Activated naive CD8-positive, alpha-beta T cell treated with anti-CD3 and anti-CD28 coated beads, Interleukin-2, amount 50 U/mL, for 24 hours (primary cell): ENCODE results near the gene SLC9A8.
"Not testable (repeated sequence)": the region's sequence is repeated elsewhere in the genome, so short reads cannot be mapped to it uniquely, and the experiment has no call there.

Source experiments
- ATAC-seq: fragments of 150-1000 bp; cut with Tn5 transposase; one replicate; pipeline ENCODE4 v1.10.0; 2021
- DNase-seq: peaks from one replicate; pipeline ENCODE4 v3.0.0; 2021
- H3K27ac Mint-ChIP-seq: one replicate; pipeline ENCODE4 v1.8.0; 2021; ENCODE audit warnings: mild to moderate bottlenecking, mixed read lengths
- H3K27me3 Mint-ChIP-seq: one replicate; pipeline ENCODE4 v1.8.0; 2021; ENCODE audit warnings: mixed read lengths
- H3K36me3 Mint-ChIP-seq: one replicate; pipeline ENCODE4 v1.8.0; 2021; ENCODE audit warnings: low read depth, mixed read lengths
- H3K4me1 Mint-ChIP-seq: one replicate; pipeline ENCODE4 v1.8.0; 2021; ENCODE audit warnings: mixed read lengths
- H3K4me3 Mint-ChIP-seq: one replicate; pipeline ENCODE4 v1.8.0; 2021; ENCODE audit warnings: mild to moderate bottlenecking, moderate library complexity, mixed read lengths
- H3K9me3 Mint-ChIP-seq: one replicate; pipeline ENCODE4 v1.8.0; 2021; ENCODE audit warnings: mixed read lengths

The SLC9A8 gene

DNA sequence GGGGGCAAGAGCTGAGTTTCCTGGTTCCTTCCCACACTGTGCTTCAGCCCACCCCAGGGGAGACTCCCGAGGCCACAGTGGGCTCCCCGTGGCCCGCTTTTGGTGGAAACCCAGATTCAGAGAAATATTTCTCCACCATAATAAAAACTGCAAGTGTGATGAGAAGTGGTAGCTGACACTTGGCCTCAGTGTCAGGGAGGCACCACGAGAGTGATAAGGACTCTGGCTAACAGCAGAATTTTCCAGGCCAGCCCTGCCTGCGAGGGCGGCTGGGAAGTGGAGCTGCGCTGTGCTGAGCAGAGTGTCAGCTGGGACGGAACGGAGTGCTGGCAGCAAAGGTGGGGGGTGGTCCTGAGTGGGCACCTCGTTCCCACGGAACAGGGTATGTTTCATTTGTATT lies 80.2 kb downstream of the SLC9A8 start:
- Mint-ChIP-seq H3K4me3 (peak overlapping the region; percentile 64), H3K36me3 (peaks cover 3% of the 10 kb centered on the region), H3K27me3 (no peaks in the 10 kb centered on the region), H3K9me3 (no peaks in the 10 kb centered on the region), H3K4me1 (peaks cover 38% of the 10 kb centered on the region), H3K27ac (peak overlapping the region; percentile 87)
- DNase-seq (no peak), ATAC-seq (no peak)

DNA sequence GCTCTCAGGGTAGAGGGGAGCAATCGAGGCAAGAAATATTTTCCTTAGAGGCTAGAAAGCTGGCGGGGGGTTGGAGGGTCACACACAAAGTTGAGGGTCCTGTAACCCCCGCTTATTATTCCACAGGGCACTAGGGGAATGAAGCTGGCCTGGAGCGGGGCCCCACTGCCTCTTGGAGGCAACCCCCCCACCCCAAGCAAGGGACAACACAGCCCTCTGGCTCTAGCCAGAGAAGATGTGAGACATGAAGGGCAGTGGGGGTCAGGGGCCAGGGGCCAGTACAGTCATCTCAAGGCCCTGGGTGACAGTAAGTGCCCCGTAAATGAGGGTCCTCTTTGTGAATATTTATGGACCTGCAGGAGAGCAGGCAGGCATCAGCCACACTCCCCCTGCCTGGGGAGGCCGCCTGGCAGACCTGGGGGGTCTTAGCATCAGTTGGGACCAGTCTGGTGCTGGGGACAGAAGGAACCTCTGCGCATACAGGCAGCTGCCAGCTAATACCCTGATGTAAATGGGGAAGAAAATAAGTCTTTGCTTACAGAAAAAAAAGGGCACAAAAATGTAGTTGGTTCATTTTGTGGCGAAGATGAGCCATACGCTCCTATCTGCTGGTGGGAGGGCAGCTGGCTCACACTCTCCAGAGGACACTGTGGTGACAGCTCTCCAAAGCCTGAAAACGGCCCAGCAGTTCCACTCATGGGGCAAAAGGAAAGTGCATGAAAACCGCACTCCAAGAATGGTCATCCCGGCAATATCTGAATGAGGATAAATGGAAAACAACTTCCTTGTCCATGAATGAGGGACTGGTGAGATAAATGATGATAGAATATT lies 80.8 kb downstream of the SLC9A8 start:
- Mint-ChIP-seq H3K27ac (peak overlapping the region; percentile 87), H3K9me3 (no peaks in the 10 kb centered on the region), H3K4me1 (peaks cover 35% of the 10 kb centered on the region), H3K36me3 (peaks cover under 1% of the 10 kb centered on the region), H3K27me3 (no peaks in the 10 kb centered on the region), H3K4me3 (peak overlapping the region; percentile 64)
- peak; percentile 65 for DNase-seq
- ATAC-seq = peak; percentile 93

DNA sequence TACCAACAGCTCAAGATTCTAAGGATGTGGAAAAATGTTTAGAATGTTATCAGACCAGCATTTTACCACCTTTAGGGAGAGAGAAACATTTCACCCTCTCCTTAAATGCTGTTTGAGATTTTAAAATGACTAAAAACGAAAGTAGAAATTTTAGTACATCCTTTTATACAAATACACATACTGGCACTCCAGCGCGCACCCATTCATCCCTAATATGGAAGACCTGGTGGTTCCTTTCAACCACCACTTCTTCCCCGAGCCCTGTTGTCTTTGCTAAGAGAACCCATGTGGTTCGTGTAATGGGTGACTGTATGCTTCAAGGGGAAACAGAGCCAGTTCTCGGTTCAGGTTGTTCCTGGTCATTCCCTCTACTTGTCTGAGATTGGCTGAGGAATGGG lies 81.4 kb downstream of the SLC9A8 start:
- Mint-ChIP-seq H3K9me3 (no peaks in the 10 kb centered on the region), H3K4me3 (peak overlapping the region; percentile 32), H3K27ac (peak overlapping the region; percentile 87), H3K27me3 (no peaks in the 10 kb centered on the region), H3K36me3 (no peaks in the 10 kb centered on the region), H3K4me1 (peaks cover 35% of the 10 kb centered on the region)
- peak; percentile 32 for DNase-seq
- peak; percentile 54 for ATAC-seq

DNA sequence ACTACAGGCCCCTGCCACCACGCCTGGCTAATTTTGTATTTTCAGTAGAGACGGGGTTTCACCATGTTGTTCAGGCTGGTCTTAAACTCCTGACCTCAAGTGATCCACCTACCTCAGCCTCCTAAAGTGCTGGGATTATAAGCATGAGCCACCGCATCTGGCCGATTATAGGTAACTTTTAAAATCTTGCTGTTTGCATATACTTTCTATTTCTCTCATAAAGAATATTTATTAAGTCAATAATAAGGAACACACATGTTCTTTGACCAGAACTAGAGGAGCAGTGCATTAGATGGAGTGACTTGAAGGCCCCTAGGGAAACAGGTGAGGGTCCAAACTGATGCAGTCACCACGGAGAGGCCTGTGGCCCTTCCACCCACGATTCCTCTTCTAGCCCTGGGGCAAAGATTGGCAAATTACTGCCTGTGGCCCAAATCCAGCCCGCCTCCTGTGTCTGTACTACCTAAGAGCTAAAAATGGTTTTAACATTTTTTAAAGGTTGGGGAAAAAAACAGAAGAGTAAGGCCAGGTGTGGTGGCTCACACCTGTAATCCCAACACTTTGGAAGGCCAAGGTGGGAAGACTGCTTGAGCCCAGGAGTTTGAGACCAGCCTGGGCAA lies 83.0 kb downstream of the SLC9A8 start:
- H3K36me3 Mint-ChIP-seq, DNase-seq: not testable (repeated sequence)

DNA sequence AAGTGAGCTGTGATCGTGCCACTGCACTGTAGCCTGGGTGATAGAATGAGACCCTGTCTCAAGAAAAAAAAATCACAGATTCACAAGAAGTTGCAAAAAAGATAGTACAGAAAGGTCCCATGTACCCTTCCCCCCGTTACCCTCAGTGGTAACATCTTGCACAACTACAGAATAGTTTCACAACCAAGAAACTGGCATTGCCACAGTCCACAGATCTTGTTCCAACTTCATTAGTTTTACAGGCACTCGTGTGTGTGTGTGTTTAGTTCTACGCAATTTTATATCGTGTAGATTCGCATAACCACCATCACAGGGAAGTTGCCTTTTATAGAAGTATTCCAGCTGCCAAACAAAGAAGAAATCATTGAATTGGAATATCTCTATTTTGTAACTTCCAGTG lies 83.6 kb downstream of the SLC9A8 start:
- Mint-ChIP-seq H3K27me3 (no peaks in the 10 kb centered on the region), H3K36me3 (no peaks in the 10 kb centered on the region), H3K4me1 (peaks cover 35% of the 10 kb centered on the region), H3K9me3 (no peaks in the 10 kb centered on the region), H3K4me3 (no peak overlapping the region), H3K27ac (no peak overlapping the region)
- no peak for ATAC-seq
- DNase-seq = no peak

More for the DNA sequence above, 83.0 kb downstream of the SLC9A8 start:
- not testable (repeated sequence) for ATAC-seq, H3K4me3 Mint-ChIP-seq, H3K27me3 Mint-ChIP-seq, H3K9me3 Mint-ChIP-seq
- Mint-ChIP-seq H3K4me1 (peaks cover 35% of the 10 kb centered on the region), H3K27ac (peak overlapping the region; percentile 24)

DNA sequence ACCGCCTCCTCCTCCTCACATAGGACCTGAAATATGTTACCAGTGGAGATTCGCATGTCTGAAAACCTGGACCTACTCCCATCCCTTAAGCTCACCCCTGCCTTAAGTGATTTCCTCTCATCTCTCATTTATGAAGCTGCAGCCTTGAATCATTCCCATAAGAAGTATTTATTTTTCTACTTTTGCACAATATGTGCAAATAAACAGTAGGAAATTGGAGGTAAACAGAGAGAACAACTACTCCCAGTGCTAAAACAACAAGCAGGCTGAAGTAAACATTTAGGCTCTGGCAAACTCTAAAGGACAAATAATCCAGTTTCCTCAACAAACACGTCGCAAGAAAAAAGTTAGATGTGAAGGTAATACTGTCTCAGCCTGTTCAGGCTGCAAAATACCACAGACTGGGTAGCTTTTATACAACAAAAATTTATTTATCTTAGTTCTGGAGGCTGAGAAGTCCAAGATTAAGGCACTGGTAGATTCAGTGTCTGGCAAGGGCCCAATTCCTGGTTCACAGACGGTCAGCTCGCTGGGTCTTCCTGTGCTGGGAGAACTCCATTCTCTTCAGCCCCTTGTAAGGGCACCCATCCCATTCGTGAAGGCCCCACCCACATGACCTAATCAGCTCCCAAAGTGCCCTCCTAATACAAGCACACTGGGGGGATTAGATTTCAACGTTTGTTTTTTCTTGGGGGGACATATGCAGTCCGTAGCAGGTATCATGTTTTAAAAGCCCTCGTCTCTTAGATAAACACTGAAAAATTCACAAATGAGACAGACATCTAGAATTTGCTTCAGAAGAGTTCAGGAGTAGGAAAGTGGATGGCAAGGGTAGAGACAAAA lies 87.1 kb downstream of the SLC9A8 start:
- no peaks in the 10 kb centered on the region for H3K9me3 Mint-ChIP-seq
- no peak overlapping the region for H3K4me3 Mint-ChIP-seq
- DNase-seq = no peak

DNA sequence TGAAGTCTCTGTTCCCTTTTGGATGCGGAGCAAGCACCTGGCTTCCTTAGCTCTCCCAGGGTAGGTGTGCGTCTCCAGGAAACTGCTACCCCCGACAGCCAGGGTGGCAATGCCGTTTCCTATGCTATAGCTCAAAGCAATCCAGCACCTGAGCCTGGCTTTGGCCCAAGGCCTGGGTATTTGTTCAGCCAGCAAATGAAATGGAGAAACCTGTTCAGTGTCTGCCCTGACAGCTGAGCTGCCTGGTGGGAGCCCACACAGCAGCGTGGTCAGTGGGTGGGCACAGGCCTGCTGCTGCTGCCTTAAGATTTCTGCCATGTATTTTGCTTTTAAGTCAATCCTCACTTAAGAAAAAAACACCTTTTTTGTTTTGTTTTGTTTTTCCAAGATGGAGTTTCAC lies 89.0 kb downstream of the SLC9A8 start:
- Mint-ChIP-seq H3K9me3 (no peaks in the 10 kb centered on the region), H3K4me1 (no peaks in the 10 kb centered on the region), H3K27me3 (no peaks in the 10 kb centered on the region), H3K27ac (no peak overlapping the region), H3K36me3 (peaks cover 19% of the 10 kb centered on the region), H3K4me3 (no peak overlapping the region)
- no peak for DNase-seq
- no peak for ATAC-seq

More for the DNA sequence above, 87.1 kb downstream of the SLC9A8 start:
- no peak for ATAC-seq
- Mint-ChIP-seq H3K27me3 (no peaks in the 10 kb centered on the region), H3K4me1 (peaks cover 4% of the 10 kb centered on the region), H3K27ac (no peak overlapping the region), H3K36me3 (peaks cover 9% of the 10 kb centered on the region)

DNA sequence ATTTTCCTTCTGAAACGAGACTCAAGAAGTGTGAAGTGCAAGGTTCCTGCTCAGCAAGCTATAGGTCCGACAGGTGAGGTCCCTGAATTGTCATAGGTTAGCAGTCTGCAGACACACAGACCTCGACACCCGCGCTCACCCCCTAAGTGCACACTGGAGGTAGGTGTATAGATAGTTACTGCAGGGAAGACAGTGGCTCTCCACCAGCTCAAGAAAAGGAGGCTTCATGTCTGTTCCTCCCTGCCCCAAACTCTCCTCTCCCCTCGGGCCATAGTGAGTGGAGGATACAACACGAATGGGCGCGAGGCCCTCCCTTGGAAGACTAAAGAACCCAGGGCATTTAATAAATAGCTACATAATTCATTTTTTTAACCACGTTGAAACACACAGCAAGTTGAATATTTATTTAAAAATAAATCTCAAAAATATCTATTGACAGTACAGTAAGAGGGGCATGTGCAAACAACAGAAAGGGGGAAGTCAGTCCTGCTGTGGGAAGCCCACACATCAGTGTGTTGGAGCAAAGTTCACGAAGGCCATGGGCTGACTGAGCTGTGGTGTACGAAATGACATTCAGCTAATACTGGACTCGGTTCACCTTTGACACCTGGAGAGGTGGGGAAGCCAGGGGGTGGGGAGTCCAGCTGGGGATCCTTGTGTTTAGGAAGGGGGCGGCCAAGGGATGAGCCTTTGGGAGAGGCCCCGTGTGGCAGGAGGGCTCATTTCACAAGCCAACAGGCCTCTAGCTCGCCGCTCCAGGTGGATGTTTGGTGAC lies 92.0 kb downstream of the SLC9A8 start:
- Mint-ChIP-seq H3K4me1 (no peaks in the 10 kb centered on the region), H3K27ac (no peak overlapping the region), H3K4me3 (no peak overlapping the region), H3K9me3 (no peaks in the 10 kb centered on the region), H3K27me3 (no peaks in the 10 kb centered on the region), H3K36me3 (peaks cover 28% of the 10 kb centered on the region)
- DNase-seq = no peak
- ATAC-seq = no peak

DNA sequence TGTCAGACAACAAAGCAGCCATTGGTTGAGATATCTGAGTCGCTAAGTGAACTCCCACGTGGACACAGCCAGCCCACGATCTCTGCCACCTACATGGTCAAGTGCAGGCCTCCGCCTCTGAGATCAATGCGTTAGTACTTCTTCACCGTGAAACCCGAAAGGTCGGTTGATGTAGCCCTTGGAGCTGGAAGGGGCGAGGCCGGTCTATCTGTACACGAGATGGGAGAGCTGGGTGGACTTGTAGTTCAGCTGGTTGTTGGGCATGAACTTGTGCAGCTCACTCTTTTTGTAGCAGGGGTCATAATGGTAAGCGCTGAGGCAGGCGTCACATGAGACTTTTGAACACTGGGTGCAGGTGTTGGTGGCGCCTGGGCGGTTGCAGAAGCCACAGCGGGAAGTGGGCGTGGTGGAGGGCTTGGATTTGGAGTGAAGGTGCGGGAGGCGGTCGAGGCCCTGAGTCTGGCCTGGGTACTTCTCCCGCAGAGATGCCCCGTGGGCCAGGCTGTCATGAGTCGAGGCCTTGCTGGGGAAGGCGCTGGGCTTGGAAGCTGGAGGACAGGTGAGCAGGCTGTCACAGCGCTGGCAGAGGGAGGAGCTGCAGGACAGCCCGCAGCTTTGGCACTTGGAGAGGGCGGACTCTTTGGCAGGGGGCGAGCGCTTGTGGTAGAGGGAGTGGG lies 92.9 kb downstream of the SLC9A8 start:
- no peak for DNase-seq
- no peaks in the 10 kb centered on the region for H3K9me3 Mint-ChIP-seq
- peak overlapping the region; percentile 46 for H3K27ac Mint-ChIP-seq
- peaks cover 28% of the 10 kb centered on the region for H3K36me3 Mint-ChIP-seq
- no peak overlapping the region for H3K4me3 Mint-ChIP-seq
- no peak for ATAC-seq
- H3K4me1 Mint-ChIP-seq = no peaks in the 10 kb centered on the region
- H3K27me3 Mint-ChIP-seq = no peaks in the 10 kb centered on the region

DNA sequence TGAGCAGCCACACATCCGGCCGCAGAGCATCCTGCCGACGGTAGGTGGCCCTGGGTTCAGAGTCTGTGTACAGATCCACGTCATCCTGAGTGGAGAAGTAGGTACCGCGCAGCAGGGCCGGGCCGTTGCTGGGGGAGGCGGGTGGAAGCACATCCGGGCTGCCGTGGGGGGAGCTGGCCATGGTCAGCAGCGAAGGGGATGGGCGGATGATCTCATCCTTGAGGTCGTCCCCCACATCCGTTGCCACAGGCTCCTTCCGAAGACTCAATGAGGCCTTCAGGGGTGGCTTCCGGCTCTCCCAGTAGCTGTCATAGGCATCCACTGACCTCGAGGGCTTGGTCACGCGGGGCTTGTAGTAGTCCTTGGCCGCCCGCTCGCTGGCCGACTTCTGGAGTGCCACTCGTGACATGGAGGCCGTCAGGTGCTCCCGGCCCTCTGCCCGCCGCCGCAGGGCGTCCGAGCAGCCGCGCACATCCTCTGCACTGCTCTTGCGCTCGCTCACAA lies 93.5 kb downstream of the SLC9A8 start:
- no peak overlapping the region for H3K27ac Mint-ChIP-seq

DNA sequence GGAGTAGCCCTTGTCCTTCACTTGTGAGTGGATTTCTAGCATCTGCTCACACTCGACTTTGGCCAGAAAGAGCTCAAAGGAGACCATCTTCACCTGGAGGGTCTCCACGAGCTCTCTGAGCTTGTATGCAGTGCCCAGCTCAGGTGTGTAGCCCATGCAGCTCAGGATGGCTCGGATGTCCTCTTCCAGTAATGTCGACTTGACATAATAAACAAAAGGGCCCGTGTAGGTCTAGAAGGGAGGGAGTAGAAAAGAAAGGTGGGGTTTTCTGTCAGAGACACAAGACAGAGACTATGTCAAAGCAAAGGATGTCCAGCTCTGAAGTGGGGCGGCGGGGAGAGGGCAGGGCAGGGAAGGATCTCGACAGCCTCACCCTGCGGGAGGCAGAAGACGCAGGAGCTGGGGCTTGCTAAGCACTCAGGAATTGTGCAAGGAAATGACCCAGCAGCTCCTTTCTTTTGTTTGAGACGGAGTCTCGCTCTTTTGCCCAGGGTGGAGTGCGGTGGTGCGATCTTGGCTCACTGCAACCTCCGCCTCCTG lies 94.1 kb downstream of the SLC9A8 start:
- Mint-ChIP-seq H3K4me3 (no peak overlapping the region), H3K36me3 (peaks cover 28% of the 10 kb centered on the region), H3K27ac (no peak overlapping the region), H3K4me1 (no peaks in the 10 kb centered on the region), H3K27me3 (no peaks in the 10 kb centered on the region), H3K9me3 (no peaks in the 10 kb centered on the region)
- ATAC-seq (no peak), DNase-seq (no peak)

More for the DNA sequence above, 93.5 kb downstream of the SLC9A8 start:
- H3K9me3 Mint-ChIP-seq = no peaks in the 10 kb centered on the region
- no peak overlapping the region for H3K4me3 Mint-ChIP-seq
- H3K4me1 Mint-ChIP-seq = no peaks in the 10 kb centered on the region
- H3K36me3 Mint-ChIP-seq = peaks cover 28% of the 10 kb centered on the region
- no peaks in the 10 kb centered on the region for H3K27me3 Mint-ChIP-seq
- DNase-seq (no peak), ATAC-seq (no peak)

DNA sequence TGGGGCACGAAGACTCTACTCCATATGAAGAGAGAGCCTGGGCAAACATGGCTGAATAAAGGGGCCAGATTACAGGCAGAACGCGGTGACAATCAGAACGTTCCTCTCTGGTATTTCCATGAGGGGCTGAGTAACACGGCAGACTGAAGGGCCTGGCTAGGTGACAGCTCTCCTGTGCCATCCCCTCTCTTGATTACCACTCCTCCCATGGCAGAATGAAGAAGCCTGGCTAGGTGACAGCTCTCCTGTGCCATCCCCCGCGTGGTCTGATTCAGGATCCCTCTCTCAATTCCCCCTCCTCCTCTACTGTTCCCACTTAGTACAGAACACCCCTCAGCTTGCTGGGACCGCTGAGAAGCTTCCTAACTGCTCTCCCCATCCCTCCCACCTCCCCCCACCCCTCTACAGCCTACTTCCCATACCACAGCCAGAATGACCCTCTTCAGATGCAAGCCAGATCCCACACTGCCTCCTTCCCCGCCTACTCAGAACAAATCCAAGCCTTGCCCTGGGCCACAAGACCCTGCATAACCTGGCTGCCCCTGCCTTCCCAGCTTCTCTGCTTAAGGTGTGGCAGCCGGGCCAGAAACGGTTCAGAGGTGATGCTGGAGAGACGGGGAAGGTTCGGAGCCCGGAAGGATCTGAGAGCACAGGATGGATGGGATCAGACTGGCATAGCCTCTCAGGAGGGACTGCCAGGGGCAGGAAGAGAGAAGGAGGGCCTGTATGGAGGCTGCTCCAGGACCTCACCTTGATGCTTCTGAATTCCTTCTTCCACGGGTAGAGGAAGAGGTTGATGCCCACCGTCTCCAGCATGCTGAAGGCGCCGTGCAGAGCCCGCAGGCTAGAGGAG lies 95.0 kb downstream of the SLC9A8 start:
- H3K4me1 Mint-ChIP-seq = peaks cover 4% of the 10 kb centered on the region
- H3K36me3 Mint-ChIP-seq = peaks cover 31% of the 10 kb centered on the region
- ATAC-seq (no peak), DNase-seq (no peak)
- H3K9me3 Mint-ChIP-seq = no peaks in the 10 kb centered on the region
- no peak overlapping the region for H3K27ac Mint-ChIP-seq
- no peaks in the 10 kb centered on the region for H3K27me3 Mint-ChIP-seq
- no peak overlapping the region for H3K4me3 Mint-ChIP-seq

DNA sequence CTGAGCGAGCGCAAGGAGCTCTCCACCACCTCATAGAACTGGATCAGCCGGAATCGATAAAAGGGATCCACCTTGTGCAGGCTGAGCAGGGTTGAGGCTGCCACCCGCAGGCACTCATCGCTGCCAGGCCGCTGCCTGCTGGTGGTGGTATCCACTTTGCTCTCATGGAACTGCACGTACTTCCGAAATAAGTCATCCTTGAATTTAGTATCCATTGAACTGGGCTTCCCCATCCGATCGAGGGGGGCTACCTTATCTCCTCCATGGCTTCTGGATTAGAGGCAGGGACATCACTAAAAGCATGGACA lies 95.6 kb downstream of the SLC9A8 start:
- Mint-ChIP-seq H3K27ac (no peak overlapping the region), H3K4me1 (peaks cover 6% of the 10 kb centered on the region), H3K4me3 (no peak overlapping the region), H3K27me3 (no peaks in the 10 kb centered on the region), H3K36me3 (peaks cover 29% of the 10 kb centered on the region), H3K9me3 (no peaks in the 10 kb centered on the region)
- no peak for ATAC-seq
- DNase-seq = no peak
